ENCODE measurements around the gene NHERF1.

The NHERF1 gene

DNA sequence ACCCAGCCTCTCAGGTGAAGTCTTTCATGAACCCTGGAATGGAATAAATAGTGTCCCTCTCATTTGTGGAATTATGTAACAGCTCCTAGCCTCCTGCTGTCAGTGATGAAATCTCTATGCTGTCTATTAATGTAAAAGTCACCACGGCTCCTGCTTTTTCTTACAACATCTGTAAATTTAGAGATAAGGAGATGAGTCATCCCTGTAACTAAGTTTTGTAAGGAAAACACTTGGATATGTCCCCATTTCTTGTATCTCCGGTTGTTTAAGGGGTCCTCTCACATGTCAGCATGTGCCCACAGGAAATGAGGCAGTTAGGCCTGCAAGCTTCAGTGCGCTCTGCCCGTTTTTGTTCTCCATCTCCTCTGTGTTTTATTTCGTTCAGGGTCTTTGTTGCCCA, 30.5 kb downstream of the NHERF1 start:
- TF ChIP-seq CTCF (IDR thresholded peaks at IDR 0.05; ENCODE audit: low read depth, low read length) = no peak
- H3K4me3 ChIP-seq (ENCODE audit: low read depth, low read length) = no peak overlapping the region

GRCh38 chr17:74779501-74779900, 31.1 kb downstream of the NHERF1 start:
- H3K4me3 ChIP-seq (ENCODE audit: low read depth, low read length) = no peak overlapping the region
- no peak for TF ChIP-seq CTCF (IDR thresholded peaks at IDR 0.05; ENCODE audit: low read depth, low read length)

- no peak for TF ChIP-seq CTCF (IDR thresholded peaks at IDR 0.05; ENCODE audit: low read depth, low read length)
- no peak overlapping the region for H3K4me3 ChIP-seq (ENCODE audit: low read depth, low read length)
Observed at GRCh38 chr17:74779948-74780400, 31.5 kb downstream of the NHERF1 start.

DNA sequence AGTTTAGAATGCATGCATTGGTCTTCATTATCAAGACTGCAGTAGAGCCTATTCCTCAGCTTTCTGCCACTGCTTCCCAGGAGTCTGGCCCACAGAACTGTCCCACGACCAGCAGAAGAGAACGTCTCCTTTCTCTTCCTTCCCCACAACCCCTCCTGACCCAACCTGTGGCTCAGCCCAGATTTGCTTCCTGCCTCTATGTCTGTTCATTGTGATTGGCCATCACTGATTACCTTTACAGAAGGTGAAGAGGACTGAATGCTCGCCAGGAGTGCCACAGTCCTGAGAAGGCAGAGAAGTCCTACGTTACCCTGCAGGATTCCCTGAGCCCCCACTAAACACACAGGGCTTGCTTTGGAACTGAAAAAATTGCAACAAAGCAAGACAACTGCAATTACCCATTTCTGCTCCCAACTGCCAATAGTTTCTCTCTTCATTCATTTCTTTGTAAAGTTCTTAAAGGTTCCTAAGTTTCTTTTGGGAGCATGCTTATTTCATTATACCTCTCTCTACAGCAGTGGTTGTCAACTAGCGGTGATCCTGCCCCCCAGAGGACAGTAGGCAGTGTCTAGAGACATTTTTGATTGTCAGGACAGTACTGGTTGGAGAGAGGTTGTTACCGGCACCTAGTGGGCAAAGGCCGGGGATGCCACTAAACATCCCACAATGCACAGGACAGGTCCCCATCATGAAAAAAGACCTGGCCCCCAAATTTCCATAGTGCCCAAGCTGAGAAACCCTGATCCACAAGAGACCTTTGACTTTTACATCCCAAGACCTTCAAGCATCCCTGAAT, 32.2 kb downstream of the NHERF1 start:
- TF ChIP-seq CTCF (IDR thresholded peaks at IDR 0.05; ENCODE audit: low read depth, low read length) = no peak
- no peak overlapping the region for H3K4me3 ChIP-seq (ENCODE audit: low read depth, low read length)

- H3K4me3 ChIP-seq (ENCODE audit: low read depth, low read length) = no peak overlapping the region
- no peak for TF ChIP-seq CTCF (IDR thresholded peaks at IDR 0.05; ENCODE audit: low read depth, low read length)
Observed at GRCh38 chr17:74782571-74782970, 34.1 kb downstream of the NHERF1 start.

GRCh38 chr17:74784125-74784810, 35.8 kb downstream of the NHERF1 start:
- no peak overlapping the region for H3K4me3 ChIP-seq (ENCODE audit: low read depth, low read length)
- TF ChIP-seq CTCF (IDR thresholded peaks at IDR 0.05; ENCODE audit: low read depth, low read length) = no peak
